GM12872 (cell line): ENCODE results near the gene MEF2C.

Source experiments
- CTCF ChIP-seq: IDR thresholded peaks from 3 replicates; pipeline ENCODE4 v1.5.1; 2011; ENCODE audit warnings: low read depth, mild to moderate bottlenecking, low read length, moderate library complexity; ENCODE audit not compliant: insufficient read depth

Gene MEF2C

GRCh38 chr5:88760527-88760926 is 122.5 kb downstream of the MEF2C start:
- no peak for TF ChIP-seq CTCF

GRCh38 chr5:88758591-88758990 is 124.4 kb downstream of the MEF2C start:
- TF ChIP-seq CTCF = no peak

GRCh38 chr5:88758184-88758583 is 124.8 kb downstream of the MEF2C start:
- no peak for TF ChIP-seq CTCF

GRCh38 chr5:88756953-88757352 is 126.0 kb downstream of the MEF2C start:
- TF ChIP-seq CTCF = no peak

- TF ChIP-seq CTCF = no peak
These were observed 134.3 kb downstream of the MEF2C start for GRCh38 chr5:88748666-88749065.

GRCh38 chr5:88746438-88746882 is 136.5 kb downstream of the MEF2C start:
- TF ChIP-seq CTCF = no peak

GRCh38 chr5:88745093-88745696 is 137.8 kb downstream of the MEF2C start:
- no peak for TF ChIP-seq CTCF
